Activated gamma-delta T cell treated with Interleukin-2 at 50 U/mL for 16 hours (primary cell): ENCODE results near the gene SEMA3C.

ENCODE experiments used
- DNase-seq: peaks from one replicate; pipeline ENCODE4 v3.0.0-alpha.2; 2020

The SEMA3C gene

DNA sequence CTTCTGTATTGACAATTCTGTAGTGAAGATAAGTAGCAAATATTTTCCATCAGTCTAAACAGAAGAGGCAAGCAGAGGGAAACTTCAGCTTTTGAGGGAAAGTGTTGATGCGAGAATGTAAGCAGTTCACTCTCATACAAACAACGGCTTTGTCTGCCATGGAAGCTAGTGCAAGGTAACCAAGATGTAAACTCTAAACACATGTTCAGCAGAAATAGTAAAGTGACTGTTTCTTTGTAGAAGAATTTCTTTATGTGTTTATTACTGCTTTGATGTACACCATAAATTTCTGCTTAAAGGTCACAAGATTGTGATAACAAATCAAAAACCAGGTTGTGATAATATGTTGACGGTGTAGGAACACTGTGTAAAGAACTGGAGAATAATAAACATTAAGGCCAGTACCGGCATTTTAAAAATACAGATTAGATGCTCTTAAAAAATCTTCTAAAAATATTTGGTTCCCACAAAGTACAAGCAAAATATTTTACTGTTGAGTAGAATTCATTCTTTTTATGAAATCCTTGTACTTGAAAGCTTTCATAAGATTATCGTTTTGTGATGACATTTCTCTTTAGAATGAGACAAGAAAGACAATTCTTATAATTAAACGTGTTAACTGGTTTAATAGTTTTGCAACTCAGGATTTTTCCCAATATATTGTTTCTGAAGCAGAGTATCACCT, 34.2 kb downstream of the SEMA3C start:
- DNase-seq, result no peak

DNA sequence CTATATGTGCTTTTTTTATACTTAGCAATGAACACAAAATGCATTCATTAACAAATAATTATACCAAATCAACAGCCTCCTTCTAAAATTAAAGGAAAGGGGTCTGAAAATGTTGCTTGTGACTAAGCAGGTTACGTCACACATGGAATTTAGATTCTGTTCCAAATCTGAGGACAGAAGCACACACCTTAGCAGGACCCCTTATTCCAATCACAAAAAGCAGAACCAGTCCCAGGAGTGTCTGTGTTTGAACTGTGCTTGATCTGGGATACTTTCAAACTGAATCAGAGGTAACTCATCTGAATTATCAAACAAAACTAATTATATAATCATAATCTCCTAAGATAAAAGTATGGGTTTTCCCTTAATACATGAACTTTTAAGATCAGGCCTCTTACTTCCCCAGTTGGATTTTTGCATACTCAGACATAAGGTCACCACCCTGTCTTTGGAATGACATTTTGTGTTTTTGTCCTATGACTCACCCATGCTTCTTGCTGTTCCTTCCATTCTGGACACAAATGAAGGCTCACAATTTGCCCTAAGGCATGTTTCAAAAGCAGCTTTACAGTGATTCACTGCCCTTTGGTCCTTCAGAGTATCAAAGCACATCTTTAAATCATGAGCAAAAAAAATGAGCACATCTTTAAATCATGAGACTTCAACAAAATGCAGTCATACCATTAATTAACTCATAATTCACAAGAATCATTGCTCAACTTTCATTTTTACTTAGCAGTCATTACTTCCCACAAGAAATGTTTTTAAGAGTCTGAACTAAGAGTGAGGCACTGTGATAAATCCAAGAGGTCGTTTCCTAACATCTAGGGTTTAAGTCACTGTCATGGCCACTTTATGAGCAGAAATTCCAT, 35.5 kb downstream of the SEMA3C start:
- no peak for DNase-seq

DNA sequence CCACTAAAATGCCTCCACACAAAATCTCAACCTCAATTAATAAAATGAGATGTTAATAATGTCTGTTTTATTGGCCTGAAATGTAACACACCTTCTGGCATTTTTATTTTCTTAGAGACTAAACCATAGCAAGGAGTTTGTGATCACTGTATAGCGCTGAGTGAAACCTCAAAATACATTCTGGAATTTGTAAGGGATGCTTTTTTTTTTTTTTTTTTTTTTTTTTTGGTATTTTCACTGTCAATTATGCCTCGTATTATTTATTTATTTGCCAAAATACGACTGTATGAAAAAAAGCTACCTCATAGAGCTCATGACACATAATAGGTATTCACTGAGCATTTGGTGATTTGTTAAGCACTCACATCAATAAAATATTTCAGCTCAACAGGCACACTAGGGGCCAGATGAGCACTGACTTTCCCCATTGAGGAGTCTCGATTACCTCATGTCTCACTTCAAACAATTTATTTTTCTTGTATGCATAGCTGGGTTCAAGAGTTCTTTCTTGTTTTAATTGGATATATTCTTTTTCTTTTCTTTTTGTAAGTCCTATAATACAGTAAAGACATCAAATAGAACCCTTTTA, 36.5 kb downstream of the SEMA3C start:
- DNase-seq, result no peak

DNA sequence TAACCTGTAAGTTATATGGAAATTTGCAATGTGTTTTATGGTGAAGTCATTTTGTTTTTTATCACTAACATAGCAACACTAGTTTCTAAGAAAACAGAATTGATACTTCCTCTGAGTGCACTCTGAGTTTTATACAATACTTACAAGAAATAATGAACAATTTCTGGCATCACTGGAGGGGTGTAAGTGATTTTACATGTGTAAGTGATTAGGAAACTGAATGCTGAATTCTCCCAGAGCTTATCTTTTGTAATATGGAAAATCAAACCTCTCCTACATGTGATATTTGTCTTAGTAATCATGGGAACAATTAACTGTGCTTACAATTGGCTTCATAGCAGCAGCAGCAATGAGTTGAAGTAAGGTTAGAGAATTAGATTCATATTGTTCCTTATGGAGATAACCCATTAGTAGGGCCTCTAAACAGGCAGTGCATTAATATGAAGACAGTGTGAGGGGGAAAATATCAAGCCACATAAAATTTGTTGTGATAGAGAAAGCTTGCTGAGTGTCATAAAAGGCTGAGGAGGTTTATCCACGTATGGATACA, 37.4 kb downstream of the SEMA3C start:
- no peak for DNase-seq

DNA sequence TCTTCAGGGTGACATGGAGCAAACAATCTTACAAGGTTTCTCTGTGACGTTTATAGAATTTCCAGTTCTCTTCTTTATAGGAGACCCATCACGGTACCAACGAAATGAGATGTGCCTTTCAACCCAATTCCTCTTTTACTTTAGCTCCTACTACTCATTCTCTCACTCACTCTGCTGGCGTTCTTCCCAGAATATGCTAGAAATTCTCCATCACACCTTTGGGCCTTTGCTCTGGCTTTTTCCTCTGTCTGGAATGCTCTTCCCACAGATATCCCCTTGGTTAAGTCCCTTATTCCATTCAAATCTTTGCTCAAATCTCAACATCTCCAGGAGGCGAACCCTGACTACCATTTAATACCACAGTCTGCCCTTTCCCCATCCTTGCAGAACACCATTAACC, 39.0 kb downstream of the SEMA3C start:
- no peak for DNase-seq

DNA sequence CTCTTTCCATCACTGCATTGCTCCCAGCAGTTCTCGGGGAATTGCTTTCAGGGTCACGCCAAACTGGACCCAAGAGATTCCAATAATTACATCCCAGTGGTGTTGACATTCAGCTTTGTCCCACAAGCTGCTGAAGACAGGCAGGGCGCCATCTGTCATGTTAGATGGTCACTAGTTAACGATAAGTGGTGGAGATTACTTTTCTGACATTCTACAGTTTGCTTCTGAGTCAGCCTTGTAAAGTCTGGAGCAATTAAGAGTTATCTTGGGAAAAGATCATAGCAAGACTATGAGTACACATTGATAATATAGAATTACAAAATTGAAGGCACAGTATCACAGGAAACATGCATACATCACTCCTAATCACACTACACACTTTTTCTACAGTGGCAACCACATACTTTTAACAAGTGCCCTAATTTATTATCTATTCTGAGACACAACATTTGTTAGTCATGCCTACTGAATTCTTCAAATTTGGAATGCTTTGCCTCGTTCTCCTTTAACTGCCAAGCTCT, 41.9 kb downstream of the SEMA3C start:
- DNase-seq, result no peak

DNA sequence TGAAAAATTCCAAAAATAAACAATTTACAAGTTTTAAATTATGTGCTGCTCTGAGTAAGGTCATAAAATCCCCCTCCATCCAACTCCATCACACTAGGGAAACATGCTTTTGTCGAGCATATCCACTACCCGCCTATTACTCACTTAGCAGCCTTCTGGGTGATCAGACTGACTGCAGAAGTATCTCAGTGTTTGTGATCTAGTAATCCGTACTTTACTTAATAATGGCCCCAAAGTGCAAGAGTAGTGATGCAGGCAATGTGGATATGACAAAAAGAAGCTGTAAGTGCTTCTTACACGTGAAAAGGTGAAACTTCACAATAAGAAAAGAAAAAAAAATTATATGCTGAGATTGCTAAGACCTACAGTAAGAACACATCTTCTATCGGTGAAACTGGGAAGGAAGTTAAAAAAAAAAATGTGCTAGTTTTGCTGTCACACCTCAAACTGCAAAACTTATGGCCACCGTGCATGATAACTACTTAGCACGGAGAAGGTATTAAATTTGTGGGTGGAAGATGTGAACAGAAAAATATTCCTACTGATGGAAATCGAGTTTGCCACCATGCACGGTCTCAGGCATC, 43.2 kb downstream of the SEMA3C start:
- no peak for DNase-seq

DNA sequence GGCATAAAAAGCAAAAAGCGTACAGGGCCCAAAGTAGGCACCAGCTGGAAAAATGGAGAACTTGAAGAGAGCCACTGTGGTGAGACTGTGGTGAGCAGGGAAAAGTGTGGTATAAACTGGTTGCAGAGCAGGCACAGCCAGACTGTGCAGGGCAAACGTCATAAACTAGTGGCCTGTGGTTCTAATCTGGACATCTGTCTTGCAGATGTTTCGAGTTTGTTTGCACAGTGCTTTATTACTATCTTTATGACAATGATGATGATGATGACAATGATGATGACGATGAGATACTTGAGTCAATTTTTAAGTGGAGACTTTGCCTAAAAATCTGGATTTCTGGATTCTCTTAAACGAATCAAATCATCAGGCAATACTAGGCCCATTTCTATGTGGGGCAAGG, 45.7 kb downstream of the SEMA3C start:
- DNase-seq, result no peak

DNA sequence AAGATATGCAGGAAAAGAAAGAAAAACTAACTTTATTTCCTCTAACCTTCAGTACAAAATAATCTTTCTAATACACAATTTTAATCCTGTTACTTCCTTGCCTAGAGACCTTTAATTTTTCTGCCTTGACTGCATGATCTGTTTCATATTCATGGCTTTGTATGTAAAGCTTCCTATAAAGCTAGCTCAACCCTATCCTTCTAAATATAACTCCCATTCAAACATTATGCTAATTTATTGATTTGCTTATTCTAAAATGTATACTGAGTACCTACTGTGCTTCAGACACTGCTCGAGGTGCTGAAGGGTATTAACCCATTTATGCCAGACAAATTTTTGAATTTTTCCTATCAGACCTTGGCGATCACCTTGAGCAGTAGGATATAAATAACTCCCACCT, 47.6 kb downstream of the SEMA3C start:
- DNase-seq, result no peak

DNA sequence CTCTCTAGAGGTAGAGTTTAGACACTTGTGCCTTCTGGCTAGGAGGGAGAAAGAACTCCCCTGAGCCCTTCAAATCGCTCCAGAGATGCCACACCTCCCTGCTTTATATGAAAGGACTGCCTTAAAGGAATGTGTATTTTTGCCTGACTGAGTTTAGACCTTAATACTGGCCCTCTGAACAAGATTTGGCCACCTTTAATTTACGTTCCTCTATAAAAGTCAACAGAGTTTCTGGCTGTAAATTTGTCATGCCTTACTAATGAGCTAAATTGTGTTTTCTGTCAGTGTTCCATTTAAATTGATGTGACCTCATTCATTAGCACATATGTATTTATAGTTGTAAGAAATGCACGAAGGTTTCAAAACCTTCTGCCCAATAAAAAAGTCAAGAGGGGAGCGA, 48.0 kb downstream of the SEMA3C start:
- DNase-seq, result no peak

DNA sequence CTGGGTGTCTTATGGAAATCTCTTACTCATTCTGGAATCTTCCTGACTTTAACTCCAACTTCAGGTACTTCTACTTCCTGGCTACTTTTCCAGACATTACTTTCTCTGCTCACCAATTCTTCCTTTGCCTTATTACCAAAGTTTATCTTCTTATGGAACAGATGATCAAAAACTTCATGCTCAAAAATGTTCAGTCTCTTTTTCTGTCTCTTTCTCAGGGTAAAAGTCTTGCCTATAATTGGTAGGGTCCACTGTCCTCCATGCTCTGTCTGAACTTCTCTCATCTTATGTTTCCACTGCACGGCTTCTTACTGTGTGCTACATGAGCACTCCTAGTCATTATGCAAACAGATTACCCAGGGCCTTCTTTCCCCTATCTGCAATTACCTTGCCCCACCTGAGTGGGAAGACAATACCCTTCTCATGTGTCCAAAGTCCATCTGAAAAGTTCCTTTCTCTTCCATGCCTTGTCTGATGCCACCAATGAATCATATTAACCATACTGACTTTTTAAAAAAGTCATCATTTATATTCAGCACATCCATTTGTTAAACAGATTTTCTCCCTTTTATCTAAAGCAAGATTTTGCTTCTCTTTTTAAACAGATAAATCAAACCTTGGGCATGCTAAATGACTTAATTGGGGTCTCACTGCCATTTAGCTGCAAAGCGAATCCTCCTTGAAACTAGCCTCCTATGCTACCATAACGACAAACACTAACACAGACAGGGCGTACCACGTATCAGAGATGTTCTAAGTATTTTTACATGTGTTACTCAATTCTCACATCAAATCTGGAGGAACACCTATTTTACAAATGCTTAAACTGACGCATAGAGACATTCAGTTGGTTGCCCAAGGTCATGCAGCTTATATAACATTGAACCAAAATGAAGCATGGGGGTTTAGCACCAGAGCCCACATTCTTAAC, 48.8 kb downstream of the SEMA3C start:
- no peak for DNase-seq

DNA sequence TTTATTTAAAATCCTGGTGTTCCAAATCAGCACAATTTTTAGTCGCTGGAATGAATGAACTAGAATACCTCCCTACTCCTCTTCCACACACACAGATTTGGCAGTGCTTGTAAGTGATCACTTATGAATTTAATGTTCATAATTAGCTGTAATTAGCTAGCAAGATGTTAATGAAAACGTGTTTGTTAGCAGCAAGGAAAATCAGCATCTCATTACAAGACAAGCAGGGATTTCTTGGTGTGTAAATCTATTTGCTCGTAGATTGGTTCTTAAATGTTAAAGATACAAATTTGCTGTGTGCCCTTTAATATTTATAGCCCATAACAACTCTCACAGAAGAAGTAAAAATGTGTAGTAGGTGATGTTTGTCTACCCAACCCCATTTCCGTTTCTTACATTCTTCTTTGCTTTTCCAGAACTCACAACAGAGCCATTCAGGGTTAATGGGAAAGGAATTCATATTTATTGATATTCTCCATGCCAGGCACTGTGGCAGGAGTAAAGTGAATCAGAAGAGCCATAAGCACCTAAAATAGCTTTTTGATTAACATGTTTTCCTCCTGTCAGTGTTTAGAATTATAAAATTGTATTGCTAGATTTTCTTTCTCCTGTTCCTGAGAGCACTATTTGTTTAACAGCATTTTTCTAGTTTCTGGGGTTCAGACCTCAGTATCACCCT, 49.6 kb downstream of the SEMA3C start:
- DNase-seq, result no peak

DNA sequence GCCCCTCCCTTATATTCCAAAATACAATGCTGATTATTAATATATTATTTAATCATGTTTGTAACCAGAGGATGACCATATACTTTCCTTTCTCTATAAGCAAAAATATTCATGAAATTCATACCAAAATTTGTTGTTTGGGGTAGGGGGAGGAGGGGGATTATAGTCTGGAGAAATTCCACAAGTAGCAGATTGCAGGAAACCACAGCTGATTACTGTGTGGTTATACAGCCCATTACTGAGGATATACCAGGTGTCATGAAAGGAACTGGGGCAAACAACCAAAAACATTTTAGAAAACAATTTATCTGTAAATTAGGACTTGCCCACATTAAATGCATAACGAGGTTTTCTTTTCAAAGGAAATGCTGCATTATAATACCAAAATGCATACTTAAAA, 50.3 kb downstream of the SEMA3C start:
- DNase-seq, result no peak

DNA sequence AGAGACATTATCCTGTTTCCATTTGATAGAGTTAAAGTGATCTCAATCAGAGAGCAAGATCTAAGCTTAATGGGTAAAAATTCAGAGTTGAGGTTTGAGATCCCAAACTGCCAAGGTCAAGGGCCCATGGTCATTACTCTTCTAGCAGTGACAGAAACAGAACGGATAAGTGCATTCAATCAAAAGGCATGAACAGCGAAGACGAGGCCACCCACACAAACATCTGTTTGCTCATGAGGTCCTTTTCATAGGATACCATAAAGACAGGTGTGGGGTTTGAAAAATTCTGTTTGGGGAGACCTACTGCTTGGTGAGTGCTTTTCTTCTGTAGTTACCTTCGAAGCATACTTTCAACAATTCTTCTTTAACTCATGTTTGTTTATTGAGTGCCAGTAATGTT, 58.3 kb downstream of the SEMA3C start:
- no peak for DNase-seq

DNA sequence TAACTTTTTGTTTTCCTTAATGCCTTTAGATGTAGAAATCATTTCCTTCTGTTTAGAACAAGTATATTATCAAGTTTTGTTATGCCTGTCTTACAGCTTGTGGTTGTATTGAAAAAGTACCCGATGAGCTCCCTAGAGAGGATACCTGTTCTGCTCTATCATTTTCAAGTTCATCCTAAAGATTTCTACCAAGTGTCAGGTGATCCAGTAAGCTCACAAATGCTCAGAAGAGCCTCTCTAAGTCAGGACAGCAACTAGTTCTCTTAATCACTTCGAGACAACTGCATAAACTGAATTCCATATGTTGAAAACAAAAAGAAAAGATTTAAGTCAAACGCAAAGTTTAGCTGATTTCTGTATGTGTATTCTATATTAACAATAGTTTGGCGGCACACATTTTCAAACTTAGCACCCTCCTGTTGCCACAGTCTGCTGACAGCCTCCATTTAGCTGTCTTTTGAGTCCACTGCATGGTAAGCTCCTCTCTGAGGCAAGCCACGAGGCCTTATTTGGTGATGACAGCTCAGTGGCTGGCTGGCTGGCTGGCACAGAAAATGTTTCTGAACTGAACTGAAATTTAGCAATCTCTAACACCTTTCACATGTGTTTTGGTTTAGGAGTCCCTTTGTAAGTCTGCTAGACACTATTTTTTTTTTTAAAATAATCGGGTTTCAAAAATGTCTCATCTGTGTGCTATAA, 59.4 kb downstream of the SEMA3C start:
- DNase-seq, result no peak

DNA sequence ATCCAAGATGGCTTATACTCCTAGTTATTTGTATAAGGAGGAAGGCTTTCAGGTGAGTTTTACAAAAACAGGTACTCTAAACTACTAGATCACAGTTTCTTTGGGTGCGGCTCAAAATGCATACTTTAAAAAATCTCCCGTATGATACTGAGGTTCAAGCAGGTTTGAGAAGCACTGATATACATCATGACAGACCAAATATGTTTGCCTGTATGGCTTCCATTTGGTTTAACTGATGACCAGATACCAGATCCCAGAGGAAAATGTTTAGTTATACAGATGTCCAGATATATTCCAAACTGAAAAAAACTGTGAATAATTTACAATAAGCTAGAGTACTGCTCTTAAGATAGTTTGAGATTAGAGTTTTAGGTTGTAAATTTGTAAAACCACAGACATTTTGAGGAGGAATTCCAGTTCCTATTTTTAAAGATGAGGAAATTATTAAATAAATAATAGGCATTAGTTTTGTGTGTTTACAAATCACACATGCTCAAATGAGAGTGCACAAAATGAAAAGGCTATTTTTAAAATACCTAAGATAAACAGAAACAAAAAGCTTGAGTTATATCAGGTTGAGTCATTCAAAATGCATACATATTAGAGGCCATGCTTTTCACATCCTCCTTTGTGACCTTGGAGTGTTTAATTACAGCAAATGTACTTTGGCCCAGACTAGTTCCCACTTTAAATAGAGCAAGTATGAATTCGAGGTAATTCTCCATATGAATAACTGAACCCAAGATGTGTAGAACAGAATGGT, 60.5 kb downstream of the SEMA3C start:
- no peak for DNase-seq

DNA sequence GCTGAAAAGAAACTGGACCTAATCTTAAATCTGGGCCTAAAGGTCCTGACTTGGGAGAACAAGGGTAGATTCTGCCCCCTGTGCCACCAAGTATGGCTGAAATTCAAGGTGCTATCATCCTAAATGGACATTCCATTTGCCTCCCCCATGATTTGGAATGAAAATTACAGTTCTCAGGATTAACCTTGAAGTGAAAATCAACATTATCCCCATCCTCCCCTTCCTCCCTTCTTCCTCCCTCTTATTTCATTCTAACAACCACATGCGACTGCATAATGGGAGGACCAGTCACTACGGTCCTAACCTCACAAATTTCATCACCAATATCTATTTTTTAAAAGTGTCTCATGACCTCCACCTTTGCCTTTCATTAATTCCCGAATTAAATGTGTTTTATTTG, 62.1 kb downstream of the SEMA3C start:
- DNase-seq, result no peak

DNA sequence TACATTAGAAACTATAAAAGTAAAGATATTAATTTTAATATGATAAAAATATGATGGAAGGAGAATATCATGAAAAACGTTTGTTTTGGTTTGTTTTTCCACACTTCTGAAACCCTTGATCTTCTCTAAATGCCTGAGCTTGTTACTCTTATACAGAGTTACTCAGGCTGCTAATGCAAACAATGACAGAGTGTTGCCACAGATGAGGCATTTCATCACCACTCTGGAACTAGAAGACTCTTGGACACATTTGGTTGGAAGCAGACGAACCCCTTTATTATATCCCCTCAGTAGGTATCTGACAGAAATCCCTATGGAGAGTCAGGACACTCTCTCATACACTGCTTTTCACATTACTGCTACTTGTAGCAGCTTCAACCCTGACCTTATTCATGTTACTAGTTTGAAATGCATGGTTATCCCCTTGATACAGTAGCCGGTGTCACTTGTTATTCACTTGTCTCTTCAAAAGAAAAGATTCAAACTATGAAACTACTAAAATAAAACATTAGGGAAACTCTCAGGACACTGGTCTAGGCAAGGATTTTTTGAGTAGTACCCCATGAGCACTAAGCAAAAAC, 66.9 kb downstream of the SEMA3C start:
- no peak for DNase-seq

DNA sequence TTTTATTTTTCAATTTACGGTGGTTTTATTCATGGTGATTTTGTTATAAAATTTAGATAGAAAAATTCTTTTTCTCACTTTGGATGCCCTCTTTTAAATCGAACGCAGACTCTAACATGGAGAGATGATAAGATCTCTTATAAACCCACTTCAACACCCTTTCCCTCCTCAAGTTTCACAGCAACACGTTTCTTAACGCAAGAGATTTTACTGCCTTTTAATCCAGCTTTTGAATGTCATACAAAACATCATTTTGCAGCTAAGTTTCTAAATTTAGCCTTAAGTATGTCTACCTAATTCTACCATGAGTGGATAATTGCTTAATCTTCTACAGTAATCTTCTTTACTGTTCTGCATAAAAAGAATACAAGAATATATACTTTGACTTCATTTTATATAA, 70.0 kb downstream of the SEMA3C start:
- no peak for DNase-seq

DNA sequence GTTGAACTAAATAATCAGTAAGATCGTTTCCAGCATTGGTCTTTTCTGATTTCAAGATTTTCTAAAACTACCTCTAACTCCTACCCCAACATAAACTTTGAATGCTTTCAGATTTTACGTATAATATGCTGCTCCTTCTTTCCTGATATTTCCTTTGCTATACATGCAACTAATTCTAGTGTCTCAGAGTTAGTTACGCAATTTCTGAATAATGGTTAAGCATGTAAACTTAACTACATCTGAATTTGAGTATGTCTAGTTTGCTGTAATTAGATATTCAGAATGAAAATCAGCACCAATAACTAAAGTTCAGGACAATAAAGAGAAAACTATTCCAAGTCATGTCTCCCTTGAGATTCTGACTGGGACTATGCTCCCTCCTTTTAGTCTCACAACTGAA, 71.0 kb downstream of the SEMA3C start:
- no peak for DNase-seq
